Myometrial cell (primary cell): Measurements from ENCODE around the gene LGI4. TPM values are rescaled to one million over a fixed set of nuclear protein-coding genes. Genes with fewer than 3 reads are reported as not detected.

ENCODE experiments used
- total RNA-seq: library from RNA; depleted of rRNA; stranded (reverse); fragments of >200 nt; gene quantifications from 2 replicates; pipeline ENCODE4 v1.2.3, GENCODE V29; 2015

The LGI4 gene
- not detected in 2 replicates for total RNA-seq

DNA sequence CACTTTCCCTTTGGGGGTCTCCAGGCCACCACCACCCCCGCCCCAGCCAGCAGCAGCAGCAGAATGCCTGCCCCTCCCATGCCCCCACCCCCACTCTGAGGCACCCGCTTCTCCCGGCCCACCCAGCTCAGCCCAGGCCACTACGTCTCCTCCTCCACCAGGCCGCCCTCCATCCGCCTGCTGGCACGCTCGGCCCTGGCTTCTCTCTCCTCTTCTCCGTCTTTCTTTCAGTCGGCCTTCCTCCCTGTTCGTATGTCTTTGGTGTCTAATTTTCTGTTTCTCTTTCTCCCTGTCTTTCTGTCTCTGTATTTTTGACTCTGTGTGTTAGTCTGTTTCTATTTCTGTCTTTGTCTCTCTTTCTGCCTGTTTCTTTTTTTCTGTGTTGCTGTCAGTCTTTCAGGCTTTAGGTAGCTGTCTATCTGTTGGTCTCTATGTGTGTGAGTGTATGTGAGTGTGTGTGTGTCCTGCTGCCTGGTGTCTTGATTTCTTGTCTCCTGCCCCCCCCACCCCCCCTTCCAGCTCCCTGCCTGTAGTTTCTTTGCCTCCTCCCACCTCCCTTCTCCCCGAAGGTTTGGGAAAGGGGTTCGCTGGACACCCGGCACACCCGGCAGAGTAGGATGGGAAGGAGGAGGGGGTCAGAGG lies at the start of gene LGI4:
Gene LGI4, minus strand, starts transcription at position 459 of the 642 bp plus-strand sequence. Its CDS starts 379 bp downstream, at position 80.

DNA sequence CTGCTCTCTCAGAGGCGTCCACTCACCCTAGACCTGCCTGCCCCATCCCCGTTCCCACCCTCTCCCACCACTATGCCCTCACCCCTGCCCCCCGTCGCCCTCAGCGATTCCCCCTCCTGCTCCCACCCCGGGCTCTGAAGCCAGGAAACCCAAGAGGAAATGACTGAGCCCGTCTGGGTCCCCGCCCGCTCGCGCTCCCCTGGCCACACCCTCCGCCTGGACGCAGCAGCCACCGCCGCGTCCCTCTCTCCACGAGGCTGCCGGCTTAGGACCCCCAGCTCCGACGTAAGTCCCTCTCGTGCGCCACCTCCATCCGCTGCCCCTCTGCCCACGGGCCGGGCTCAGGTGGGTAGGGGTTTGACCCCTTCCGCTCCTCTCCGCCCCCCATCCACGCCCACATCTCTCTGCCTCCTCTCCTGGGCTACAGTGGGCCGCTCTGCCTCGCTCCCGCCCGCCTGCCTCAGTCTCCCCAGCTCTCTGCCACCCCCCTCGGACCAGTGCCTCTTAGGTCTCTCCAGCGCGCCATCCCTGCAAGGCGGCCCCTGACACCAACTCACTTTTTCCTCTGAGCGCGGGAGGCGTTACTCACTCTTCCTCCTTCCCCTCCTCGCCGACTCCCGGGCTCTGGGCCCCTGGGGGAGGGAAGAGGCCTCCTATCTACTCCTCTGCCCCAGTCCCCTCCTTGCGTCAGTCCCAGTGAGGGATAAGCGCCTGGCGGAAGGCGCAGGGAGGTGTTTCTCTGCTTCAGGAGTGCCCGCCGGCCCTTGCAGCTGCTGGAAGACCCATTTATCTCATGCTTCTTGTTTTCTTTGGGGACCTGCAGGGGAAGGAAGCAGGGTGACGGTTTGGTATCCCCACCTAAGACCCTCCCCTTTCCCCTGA lies 19.9 kb upstream of the LGI4 start, which contains the start of gene FXYD5:
Gene FXYD5, plus strand, starts transcription at position 211 of the 882 bp plus-strand sequence. CDS start 816 bp downstream, outside the sequence.

DNA sequence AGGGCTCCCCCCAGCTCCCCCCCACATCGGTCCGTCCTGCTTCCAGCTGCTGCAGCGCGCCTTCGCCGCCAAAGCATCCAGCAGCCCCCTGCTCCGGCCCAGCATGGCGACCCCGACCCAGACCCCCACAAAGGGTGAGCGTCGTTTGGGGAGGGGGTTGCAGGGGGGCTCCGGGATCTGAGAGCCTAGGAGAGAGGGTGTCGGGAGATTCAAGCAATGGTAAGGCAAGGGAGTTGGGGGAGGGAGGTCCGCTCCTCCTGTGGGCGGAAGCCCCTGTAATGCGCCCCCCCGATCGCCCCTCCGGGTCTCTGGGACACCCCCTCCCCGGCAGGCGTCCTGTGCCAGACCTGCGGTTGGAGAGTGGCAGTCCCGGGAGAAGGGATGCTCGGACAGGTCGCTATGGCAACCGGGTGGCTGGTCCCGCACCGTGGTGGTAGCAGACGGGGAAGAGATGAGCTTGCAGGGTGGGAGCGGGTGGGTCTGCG lies 8.4 kb upstream of the LGI4 start, which contains the start of gene FXYD7:
Gene FXYD7, plus strand, starts transcription at position 25 of the 485 bp plus-strand sequence. Its CDS starts 79 bp downstream, at position 104.

DNA sequence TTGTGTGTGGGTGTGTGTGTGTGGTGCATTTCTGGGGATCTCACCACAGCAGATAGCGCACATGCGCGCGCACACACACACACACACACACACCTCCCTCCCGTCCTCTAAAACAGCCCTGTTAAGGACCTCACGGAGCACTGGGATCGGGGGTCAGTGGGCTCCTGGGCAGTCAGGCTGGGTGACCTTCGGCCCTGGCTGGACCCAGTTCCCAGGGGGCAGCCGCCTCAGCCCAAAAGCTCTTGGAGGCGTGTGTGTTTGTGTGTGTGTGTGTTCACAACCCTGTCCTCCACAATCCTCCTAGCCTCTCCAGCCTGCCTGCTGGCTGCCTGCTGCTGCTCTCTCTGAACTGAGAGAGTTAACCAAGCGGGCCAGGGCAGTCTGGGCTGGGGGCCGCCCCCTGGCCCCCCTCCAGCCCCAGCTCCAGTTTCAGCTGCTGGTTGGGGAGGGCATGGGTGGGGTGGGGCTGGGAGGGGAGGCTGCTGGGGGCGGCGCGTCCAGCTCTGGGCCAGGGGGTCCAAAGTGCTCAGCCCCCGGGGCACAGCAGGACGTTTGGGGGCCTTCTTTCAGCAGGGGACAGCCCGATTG lies 3.5 kb upstream of the LGI4 start, which contains the start of gene FXYD1:
Gene FXYD1, plus strand, starts transcription at position 520 of the 588 bp plus-strand sequence. CDS start 1,256 bp downstream, outside the sequence.

DNA sequence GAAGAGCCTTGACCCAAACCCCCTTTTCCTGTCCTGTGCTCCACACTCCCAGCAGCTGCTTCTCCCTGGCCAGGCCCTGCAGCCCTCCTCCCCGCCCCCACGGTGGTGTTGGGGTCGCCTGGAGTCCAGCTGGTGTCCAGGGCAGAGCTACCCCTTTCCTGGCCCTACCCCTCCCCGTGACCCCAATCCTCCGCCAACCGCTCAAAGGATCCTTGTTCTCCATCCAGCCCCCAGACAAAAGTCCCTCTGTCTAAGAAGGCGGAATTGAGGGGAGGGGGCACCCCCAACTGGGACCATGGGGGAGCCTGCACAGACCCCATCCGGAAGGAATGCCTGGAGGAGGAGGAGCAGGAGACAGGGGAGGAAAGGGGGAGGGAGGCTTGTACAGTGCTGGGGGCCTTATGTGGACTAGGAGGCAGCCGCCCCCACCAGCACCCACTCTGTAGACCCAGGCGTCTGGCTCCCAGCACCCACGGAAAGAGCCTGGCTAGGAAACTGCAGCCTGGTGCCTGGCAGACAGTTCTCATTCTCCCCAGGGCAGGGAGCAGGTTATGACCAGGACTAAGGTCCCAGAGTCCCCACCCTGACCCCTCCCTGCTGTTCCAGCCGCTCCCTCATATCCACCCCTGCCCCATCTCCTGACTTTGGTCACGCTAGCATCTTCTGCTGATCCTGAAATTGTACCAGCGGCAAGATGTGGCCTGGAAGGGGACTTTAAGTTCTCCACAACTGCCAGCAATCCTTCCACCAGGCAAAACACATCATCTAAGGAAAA lies 19.5 kb downstream of the LGI4 start, which contains the start of gene FXYD3:
Gene FXYD3, plus strand, starts transcription at position 647 of the 775 bp plus-strand sequence. CDS start 3,554 bp downstream, outside the sequence.

Other genes starting within 250 kb of the LGI4 start
- 2.0 and 2.3 TPM in 2 replicates for gene ZNF30, start 208.2 kb downstream of the LGI4 start, total RNA-seq
- gene ZNF792, start 170.8 kb downstream of the LGI4 start, total RNA-seq: 1.2 and 2.1 TPM in 2 replicates
- 28.0 and 33.1 TPM in 2 replicates for gene GRAMD1A, start 134.7 kb downstream of the LGI4 start, total RNA-seq
- 7.5 and 11.3 TPM in 2 replicates for gene SCN1B, start 104.6 kb downstream of the LGI4 start, total RNA-seq
- not detected in 2 replicates for gene HPN, start 93.3 kb downstream of the LGI4 start, total RNA-seq
- gene FXYD3, start 19.2 kb downstream of the LGI4 start, total RNA-seq: not detected in 2 replicates
- gene FXYD1, start 3.8 kb upstream of the LGI4 start, total RNA-seq: not detected in 2 replicates
- not detected in 2 replicates for gene FXYD7, start 8.2 kb upstream of the LGI4 start, total RNA-seq
- 158 and 167 TPM in 2 replicates for gene FXYD5, start 19.7 kb upstream of the LGI4 start, total RNA-seq
- not detected in 2 replicates for gene FAM187B, start 93.7 kb upstream of the LGI4 start, total RNA-seq
- gene LSR, start 113.9 kb upstream of the LGI4 start, total RNA-seq: 0.86 and 3.4 TPM in 2 replicates
- 38.1 and 59.7 TPM in 2 replicates for gene USF2, start 133.9 kb upstream of the LGI4 start, total RNA-seq
- gene HAMP, start 147.5 kb upstream of the LGI4 start, total RNA-seq: not detected in 2 replicates
- not detected in 2 replicates for gene MAG, start 157.1 kb upstream of the LGI4 start, total RNA-seq
- gene CD22, start 194.1 kb upstream of the LGI4 start, total RNA-seq: 0.71 and 1.4 TPM in 2 replicates
- gene FFAR1, start 212.8 kb upstream of the LGI4 start, total RNA-seq: not detected in 2 replicates
- gene FFAR3, start 223.4 kb upstream of the LGI4 start, total RNA-seq: not detected in 2 replicates
- not detected in 2 replicates for gene GPR42, start 236.0 kb upstream of the LGI4 start, total RNA-seq